H1 (cell line): ENCODE data around the gene EIPR1.

ENCODE experiments used
- ASH2L ChIP-seq: fragments of 200-600, 300-600 bp; sonication (generic); IDR thresholded peaks from one replicate; pipeline ENCODE4 v1.7.1; 2017; ENCODE audit warnings: low read length
- BCL11A ChIP-seq, 2 experiments: IDR thresholded peaks; one replicate each; pipeline ENCODE4 v1.6.1; 2011; ENCODE audit warnings: low read depth in 2 of 2, low read length in 2 of 2, mild to moderate bottlenecking in 2 of 2
- CREB1 ChIP-seq: IDR thresholded peaks from 2 replicates; pipeline ENCODE4 v1.6.1; 2012; ENCODE audit warnings: inconsistent platforms
- EGR1 ChIP-seq: IDR thresholded peaks from 2 replicates; pipeline ENCODE4 v1.6.1; 2011; ENCODE audit warnings: low read depth, low read length, borderline replicate concordance
- EZH2 ChIP-seq: fragments of 200-600 bp; sonication (generic); IDR thresholded peaks from 2 replicates; pipeline ENCODE4 v1.7.1; 2012; ENCODE audit warnings: low read depth, mild to moderate bottlenecking, moderate library complexity, low read length, inconsistent platforms; ENCODE audit not compliant: severe bottlenecking
- FOSL1 ChIP-seq: IDR thresholded peaks from 2 replicates; pipeline ENCODE4 v1.6.1; 2011; ENCODE audit warnings: mild to moderate bottlenecking, low read depth, low read length, moderate library complexity; ENCODE audit not compliant: insufficient read depth
- GABPA ChIP-seq: IDR thresholded peaks from 2 replicates; pipeline ENCODE4 v1.6.1; 2011; ENCODE audit warnings: mild to moderate bottlenecking, low read length, moderate library complexity, borderline replicate concordance; ENCODE audit not compliant: insufficient read depth
- JUND ChIP-seq: IDR thresholded peaks from 2 replicates; pipeline ENCODE4 v1.6.1; 2011; ENCODE audit warnings: mild to moderate bottlenecking, improper control_type of control experiment, low read length
- MAX ChIP-seq: IDR thresholded peaks from 2 replicates; pipeline ENCODE4 v1.6.1; 2012; ENCODE audit warnings: inconsistent platforms
- POLR2A ChIP-seq, 2 experiments: IDR thresholded peaks; 1 replicate in 1 of 2; 2 replicates in 1 of 2; pipeline ENCODE4 v1.6.1; 2011; ENCODE audit warnings: low read depth in 2 of 2, low read length in 2 of 2, mild to moderate bottlenecking in 2 of 2; ENCODE audit errors: control extremely low read depth in 1 of 2
- RAD21 ChIP-seq, 2 experiments: IDR thresholded peaks in 1 of 2; conservative IDR thresholded peaks in 1 of 2; 2 replicates each; pipeline ENCODE4 v1.6.1; 2011; ENCODE audit warnings: low read depth in 2 of 2, low read length in 2 of 2, improper control_type of control experiment in 1 of 2, inconsistent platforms in 1 of 2, mild to moderate bottlenecking in 1 of 2, moderate library complexity in 1 of 2
- RBBP5 ChIP-seq: IDR thresholded peaks from 2 replicates; pipeline ENCODE4 v1.7.1; 2012; ENCODE audit warnings: low read depth, mild to moderate bottlenecking, inconsistent platforms, low read length, moderate library complexity, borderline replicate concordance
- SRF ChIP-seq: IDR thresholded peaks from 2 replicates; pipeline ENCODE4 v1.6.1; 2011; ENCODE audit warnings: mild to moderate bottlenecking, low read depth, low read length, moderate library complexity
- TF ChIP-seq, protein P1 (sequence below), 3 experiments: IDR thresholded peaks; 1 replicate in 2 of 3; 2 replicates in 1 of 3; pipeline versions ENCODE4 v1.5.1 to v1.6.1; 2011; ENCODE audit warnings: low read length in 3 of 3, mild to moderate bottlenecking in 3 of 3, inconsistent platforms in 2 of 3, low read depth in 1 of 3, moderate library complexity in 1 of 3; ENCODE audit not compliant: insufficient read depth in 1 of 3; ENCODE audit errors: control extremely low read depth in 1 of 3

DNA sequence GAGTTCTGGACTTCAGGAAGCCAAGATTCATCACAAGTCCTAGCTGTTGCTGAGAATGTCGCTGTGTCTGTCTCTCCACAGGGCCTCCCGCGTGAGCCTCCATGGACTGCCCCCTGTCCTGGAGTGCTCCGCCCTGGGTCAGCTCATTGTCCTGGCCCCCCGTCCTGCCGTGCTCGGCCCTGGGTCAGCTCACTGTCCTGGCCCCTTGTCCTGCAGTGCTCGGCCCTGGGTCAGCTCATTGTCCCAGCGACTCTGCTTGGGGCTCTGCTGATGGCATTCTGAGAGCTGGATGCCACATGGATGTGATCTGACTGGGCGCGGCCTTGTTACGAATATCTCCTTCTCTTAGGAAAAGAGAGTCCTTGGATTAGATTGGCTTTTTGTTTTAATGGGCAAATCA lies 78.5 kb downstream of the EIPR1 start:
- TF ChIP-seq EZH2: no peak
- TF ChIP-seq, protein P1, sequence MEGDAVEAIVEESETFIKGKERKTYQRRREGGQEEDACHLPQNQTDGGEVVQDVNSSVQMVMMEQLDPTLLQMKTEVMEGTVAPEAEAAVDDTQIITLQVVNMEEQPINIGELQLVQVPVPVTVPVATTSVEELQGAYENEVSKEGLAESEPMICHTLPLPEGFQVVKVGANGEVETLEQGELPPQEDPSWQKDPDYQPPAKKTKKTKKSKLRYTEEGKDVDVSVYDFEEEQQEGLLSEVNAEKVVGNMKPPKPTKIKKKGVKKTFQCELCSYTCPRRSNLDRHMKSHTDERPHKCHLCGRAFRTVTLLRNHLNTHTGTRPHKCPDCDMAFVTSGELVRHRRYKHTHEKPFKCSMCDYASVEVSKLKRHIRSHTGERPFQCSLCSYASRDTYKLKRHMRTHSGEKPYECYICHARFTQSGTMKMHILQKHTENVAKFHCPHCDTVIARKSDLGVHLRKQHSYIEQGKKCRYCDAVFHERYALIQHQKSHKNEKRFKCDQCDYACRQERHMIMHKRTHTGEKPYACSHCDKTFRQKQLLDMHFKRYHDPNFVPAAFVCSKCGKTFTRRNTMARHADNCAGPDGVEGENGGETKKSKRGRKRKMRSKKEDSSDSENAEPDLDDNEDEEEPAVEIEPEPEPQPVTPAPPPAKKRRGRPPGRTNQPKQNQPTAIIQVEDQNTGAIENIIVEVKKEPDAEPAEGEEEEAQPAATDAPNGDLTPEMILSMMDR (IDR thresholded peaks at IDR 0.05; ENCODE audit: control extremely low read depth in 1 of 3, insufficient read depth in 1 of 3, low read depth in 1 of 3, low read length in 3 of 3): no peak
- TF ChIP-seq EGR1: no peak
- TF ChIP-seq POLR2A (IDR thresholded peaks at IDR 0.05; ENCODE audit: control extremely low read depth in 1 of 2, low read depth in 2 of 2, low read length in 2 of 2): no peak
- no peak for TF ChIP-seq JUND
- no peak for TF ChIP-seq GABPA
- TF ChIP-seq ASH2L: no peak
- no peak for TF ChIP-seq RAD21 (IDR thresholded peaks at IDR 0.05 in 1 of 2, conservative IDR thresholded peaks at IDR 0.05 in 1 of 2; ENCODE audit: low read depth in 2 of 2, low read length in 2 of 2)
- no peak for TF ChIP-seq BCL11A (IDR thresholded peaks at IDR 0.05; ENCODE audit: low read depth in 2 of 2, low read length in 2 of 2)
- TF ChIP-seq FOSL1: no peak
- TF ChIP-seq CREB1: no peak
- TF ChIP-seq MAX: no peak
- no peak for TF ChIP-seq SRF
- no peak for TF ChIP-seq RBBP5
